GM12874 (cell line): ENCODE measurements around the gene FFAR4.

Source experiments
- TF ChIP-seq, protein P1 (sequence below): IDR thresholded peaks from 2 replicates; pipeline ENCODE4 v1.5.1; 2011; ENCODE audit warnings: low read depth, mild to moderate bottlenecking, control low read depth, low read length, moderate library complexity; ENCODE audit not compliant: insufficient read depth

FFAR4 gene

DNA sequence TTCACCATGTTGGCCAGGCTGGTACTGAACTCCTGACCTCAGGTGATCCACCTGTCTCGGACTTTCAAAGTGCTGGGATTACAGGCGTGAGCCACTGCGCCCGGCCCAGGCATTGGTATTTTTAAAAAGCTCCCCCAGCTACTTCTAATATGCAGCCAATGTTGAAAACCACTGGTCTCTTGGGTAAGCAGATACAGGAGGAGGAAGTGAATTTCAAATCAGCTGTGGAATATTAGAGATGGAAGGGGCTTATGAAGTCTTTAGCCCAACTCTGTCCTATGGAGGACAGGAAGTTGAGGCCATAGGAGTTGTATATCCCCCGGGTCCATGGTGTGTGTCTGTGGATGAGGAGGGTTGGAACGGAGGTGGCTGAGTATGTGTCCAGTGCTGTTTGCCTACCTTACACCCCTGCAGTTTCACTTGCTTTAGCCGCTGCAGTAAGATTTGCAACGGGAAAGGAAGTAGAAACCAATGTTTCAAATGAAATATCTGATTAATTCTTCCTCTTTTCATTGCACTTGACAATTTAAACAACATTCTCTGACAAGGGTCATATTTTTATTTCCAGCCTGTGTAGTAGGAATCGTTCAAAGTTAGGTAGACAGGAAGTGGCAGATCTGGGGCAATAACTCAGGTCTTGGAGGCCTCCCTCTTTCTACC lies 49.2 kb downstream of the FFAR4 start:
- TF ChIP-seq, protein P1, sequence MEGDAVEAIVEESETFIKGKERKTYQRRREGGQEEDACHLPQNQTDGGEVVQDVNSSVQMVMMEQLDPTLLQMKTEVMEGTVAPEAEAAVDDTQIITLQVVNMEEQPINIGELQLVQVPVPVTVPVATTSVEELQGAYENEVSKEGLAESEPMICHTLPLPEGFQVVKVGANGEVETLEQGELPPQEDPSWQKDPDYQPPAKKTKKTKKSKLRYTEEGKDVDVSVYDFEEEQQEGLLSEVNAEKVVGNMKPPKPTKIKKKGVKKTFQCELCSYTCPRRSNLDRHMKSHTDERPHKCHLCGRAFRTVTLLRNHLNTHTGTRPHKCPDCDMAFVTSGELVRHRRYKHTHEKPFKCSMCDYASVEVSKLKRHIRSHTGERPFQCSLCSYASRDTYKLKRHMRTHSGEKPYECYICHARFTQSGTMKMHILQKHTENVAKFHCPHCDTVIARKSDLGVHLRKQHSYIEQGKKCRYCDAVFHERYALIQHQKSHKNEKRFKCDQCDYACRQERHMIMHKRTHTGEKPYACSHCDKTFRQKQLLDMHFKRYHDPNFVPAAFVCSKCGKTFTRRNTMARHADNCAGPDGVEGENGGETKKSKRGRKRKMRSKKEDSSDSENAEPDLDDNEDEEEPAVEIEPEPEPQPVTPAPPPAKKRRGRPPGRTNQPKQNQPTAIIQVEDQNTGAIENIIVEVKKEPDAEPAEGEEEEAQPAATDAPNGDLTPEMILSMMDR = no peak

DNA sequence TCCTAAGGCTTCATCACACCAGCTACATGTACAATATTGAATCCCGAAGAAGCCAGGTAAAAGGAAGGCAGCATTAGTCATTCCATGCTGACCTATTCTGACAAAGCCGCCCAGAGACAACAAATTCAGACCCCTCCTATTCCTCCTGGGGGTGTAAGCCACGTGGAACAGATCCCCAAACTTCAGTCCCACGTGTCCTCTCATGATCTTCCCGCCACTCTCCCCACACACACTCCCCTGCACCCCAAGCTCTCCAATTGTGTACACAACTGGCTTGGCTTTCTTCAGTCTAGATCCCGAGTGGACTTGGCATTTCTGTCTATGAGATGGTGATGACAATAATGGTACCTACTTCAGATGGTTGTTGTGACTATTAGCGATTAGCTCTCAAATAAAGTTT lies 54.5 kb downstream of the FFAR4 start:
- TF ChIP-seq, protein P1 = no peak

DNA sequence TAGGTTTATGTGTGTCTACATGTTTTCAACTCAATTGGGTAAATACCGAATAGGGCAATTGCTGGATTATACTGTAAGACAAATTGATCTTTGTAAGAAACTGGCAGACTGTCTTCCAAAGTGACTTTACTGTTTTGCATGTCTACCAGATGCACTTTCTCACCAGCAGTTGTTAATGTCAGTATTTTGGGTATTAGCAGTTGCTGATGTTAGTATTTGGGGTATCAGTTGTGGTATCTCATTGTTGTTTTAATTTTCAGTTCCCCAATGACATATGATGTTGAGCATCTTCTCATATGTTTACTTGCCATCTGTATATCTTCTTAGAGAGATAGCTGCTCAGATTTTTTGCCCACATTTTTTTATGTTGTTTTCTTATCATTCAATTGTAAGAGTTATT lies 56.5 kb downstream of the FFAR4 start:
- TF ChIP-seq, protein P1 = no peak

DNA sequence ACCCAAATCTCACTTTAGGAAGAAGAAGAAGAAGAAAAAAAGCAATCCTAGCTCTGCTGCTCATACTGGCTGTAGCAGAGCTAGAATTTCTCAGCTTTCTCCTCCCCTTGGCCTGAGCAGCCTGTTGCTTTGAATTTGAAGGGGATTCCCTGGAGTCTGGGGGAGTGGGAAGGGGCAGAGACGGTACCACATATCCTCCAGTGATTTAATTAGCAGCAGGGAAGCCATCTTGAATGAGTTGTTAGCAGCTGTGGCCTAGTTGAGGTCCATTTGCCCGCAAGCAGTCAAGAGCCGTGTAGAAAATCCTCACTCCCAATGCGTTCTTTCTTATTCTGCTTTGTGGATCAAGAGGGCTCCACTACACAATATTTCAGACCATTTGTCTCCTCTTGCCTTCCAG lies 62.4 kb downstream of the FFAR4 start:
- TF ChIP-seq, protein P1 = no peak

DNA sequence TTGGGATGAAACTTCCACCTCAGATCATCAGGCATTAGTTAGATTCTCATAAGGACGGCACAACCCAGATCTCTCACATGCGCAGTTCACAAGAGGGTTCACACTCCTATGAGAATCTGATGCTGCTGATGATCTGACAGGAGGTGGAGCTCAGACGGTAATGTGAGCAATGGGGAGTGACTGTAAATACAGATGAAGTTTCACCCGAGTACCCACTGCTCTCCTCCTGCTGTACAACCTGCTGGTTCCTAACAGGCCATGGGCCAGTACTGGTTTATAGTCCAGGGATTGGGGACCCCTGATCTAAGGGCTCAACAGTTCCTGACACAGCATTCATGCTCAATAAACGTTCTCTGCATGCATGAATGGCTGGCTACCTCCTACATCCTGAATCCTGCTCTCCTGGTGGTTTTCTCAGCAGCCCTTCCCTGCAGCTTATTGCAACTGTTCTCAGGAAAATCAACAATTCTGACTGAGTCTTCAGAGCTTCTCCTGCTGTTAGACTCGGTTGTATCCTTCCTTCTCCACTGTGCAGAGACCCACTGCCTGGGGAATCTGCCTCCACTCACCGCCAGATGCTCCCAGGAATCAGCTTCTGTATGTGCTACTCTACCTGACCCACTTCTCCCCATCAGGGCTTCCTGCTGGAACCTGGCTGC lies 63.3 kb downstream of the FFAR4 start:
- TF ChIP-seq, protein P1 = no peak

DNA sequence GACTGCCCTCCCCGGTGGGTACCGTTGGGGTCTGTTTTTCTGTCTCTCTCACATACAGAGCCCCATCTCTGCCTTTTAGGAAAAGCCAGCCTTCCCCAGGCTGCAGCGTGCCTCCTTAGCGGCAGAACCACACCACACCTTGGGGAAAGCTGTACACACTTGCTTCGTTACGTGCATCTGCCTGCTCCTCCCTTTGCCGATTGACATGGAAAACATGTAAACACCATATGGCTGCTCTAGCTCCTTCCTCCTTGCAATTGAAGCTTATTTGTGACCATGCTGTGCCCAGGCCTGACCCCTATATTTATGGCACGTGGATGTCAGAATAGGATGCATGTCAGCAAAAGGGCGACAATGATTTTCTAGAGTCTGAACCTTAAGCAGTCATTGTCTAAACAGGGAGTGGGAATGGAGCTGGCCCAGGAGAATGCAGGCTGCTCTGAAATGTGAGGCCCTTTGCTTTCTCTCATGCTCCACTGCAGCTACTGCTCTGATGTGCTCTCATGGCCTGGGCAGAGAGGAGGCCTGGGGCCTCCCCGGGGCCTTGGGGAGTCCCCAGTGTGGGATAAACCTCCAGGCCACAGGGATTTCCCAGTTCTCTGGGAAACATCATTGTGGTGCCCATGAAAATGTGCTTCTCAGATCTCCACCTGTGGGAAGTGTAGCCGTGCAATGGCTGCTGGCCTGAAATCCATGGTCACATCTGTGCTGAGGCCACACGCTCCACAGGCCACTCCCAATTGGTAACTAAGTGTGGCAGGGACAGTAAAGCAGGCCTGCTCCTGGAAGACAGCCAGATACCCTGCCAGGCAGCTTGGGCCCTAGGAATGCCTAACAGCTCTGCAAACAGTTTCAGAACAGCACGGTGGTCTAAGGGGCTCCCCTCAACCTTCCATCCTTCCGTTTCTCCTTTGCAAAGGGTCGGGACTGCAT lies 64.4 kb downstream of the FFAR4 start:
- TF ChIP-seq, protein P1 = no peak
